ENCODE measurements around the gene GNAL.

GNAL gene

DNA sequence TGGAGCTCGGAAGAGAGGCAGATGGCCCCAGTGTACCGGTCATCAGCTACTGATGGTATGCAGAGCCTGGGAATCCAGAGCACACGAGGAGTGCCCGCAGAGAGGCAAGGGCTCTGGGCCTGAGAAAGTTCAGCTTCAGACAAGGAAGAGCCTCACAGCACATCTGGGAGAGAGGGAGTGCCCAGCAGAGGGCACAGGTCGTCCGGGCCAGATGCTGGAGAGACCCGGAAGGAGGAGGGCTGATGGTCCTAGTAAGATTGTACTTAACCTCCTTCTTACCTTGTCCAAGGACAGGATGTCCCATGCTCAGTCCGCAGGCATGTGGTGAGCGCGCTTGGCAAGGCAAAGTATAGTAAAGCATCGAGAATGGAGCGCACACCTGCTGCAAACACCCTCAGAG, 137.8 kb downstream of the GNAL start:
- in situ Hi-C loops (cut with HindIII; ENCODE audit: low sequenced_read_pairs) = no loop called here
- no peak overlapping the region for H3K4me3 ChIP-seq (ENCODE audit: low read depth, low read length)
- TF ChIP-seq, protein P1, sequence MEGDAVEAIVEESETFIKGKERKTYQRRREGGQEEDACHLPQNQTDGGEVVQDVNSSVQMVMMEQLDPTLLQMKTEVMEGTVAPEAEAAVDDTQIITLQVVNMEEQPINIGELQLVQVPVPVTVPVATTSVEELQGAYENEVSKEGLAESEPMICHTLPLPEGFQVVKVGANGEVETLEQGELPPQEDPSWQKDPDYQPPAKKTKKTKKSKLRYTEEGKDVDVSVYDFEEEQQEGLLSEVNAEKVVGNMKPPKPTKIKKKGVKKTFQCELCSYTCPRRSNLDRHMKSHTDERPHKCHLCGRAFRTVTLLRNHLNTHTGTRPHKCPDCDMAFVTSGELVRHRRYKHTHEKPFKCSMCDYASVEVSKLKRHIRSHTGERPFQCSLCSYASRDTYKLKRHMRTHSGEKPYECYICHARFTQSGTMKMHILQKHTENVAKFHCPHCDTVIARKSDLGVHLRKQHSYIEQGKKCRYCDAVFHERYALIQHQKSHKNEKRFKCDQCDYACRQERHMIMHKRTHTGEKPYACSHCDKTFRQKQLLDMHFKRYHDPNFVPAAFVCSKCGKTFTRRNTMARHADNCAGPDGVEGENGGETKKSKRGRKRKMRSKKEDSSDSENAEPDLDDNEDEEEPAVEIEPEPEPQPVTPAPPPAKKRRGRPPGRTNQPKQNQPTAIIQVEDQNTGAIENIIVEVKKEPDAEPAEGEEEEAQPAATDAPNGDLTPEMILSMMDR (IDR thresholded peaks at IDR 0.05; ENCODE audit: low read depth, low read length) = no peak
- DNase-seq (ENCODE audit: low read depth, low spot score) = no peak

DNA sequence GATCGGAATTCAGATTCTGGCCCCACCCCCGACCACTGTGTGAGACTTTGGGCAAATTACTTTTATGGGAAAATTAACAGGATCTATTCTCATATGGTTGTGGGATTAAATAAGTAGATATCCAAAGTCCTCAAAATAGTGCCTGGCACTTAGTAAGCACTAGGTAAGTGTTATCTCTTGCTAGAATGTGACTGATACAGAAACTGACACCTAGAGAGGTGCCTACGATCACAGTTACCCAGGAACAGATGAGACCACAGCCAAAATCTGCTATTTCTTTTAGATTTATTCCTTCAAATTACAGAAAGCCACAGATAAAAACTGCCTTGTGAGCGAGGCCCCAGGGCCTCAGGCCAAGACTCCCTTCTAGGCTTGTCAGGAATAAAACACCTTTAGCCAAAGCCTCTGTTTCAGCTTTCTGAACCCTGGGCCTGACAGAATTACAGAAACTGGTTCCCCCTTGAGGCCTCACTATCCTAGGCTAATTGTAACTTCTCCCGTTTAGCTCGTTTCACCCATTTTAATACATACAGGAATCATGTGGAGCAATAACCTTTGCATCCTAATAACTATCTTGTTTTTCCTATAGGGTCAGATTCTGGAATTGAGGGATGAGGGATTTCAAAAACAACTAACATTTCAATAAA, 139.8 kb downstream of the GNAL start:
- TF ChIP-seq, protein P1 (IDR thresholded peaks at IDR 0.05; ENCODE audit: low read depth, low read length) = no peak
- DNase-seq (ENCODE audit: low read depth, low spot score) = no peak
- in situ Hi-C loops (cut with HindIII; ENCODE audit: low sequenced_read_pairs) = no loop called here
- H3K4me3 ChIP-seq (ENCODE audit: low read depth, low read length) = no peak overlapping the region

DNA sequence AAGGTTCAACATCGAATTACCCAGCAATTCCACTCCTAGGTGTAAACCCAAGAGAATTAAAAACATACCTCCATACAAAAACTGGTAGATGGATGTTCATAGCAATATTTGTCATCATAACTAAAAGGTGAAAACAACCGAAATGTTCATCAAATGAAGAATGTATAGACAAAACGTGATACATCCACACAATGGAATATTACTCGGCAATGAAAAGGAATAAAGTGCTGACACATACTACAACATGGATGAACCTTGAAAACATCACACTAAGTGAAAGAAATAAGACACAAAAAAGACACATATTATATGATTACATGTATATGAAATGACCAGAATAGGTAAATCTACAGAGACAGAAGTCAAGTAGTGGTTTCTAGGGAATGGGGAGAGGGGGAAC, 141.5 kb downstream of the GNAL start:
- TF ChIP-seq, protein P1 (IDR thresholded peaks at IDR 0.05; ENCODE audit: low read depth, low read length) = no peak
- no peak overlapping the region for H3K4me3 ChIP-seq (ENCODE audit: low read depth, low read length)
- DNase-seq (ENCODE audit: low read depth, low spot score) = no peak
- in situ Hi-C loops (cut with HindIII; ENCODE audit: low sequenced_read_pairs) = no loop called here

DNA sequence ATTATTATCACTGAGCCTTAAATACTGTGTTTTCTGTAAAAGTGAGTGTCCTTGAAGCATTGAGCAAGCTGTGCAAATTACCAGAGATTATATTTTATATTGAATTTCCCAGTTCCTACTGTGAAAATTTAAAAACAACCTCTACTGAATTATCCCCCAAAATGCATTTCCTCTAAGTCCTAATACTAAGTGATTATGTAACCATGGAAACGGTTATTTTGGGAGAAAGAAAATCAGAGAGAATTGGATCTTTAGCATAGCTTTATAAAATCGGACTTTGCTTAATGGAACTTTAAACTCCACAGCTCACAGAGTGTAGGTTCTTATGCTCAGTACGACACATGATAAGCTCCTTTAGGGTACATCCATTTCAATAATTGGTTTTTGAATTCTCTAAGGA, 142.9 kb downstream of the GNAL start:
- TF ChIP-seq, protein P1 (IDR thresholded peaks at IDR 0.05; ENCODE audit: low read depth, low read length) = no peak
- no peak overlapping the region for H3K4me3 ChIP-seq (ENCODE audit: low read depth, low read length)
- no peak for DNase-seq (ENCODE audit: low read depth, low spot score)
- in situ Hi-C loops (cut with HindIII; ENCODE audit: low sequenced_read_pairs) = no loop called here

DNA sequence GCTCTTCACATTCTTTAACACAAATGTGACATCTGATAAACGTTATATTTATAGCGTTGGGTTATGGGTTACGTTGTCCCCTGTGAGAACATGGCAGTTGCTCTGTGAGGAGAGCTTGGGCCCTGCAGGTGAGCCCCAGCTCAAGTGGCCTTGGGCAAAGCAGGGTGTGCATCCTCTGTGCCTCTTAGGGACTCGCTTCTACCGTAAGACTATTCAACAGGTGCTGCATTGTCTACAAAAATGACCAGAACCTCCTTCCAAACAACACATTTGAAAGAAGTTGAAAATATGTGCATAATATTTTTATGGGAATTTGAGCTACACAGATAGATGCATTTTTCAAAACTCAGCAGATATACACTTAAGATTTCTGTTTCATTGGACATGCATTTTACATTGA, 145.7 kb downstream of the GNAL start:
- no peak for DNase-seq (ENCODE audit: low read depth, low spot score)
- H3K4me3 ChIP-seq (ENCODE audit: low read depth, low read length) = no peak overlapping the region
- TF ChIP-seq, protein P1 (IDR thresholded peaks at IDR 0.05; ENCODE audit: low read depth, low read length) = no peak
- in situ Hi-C loops (cut with HindIII; ENCODE audit: low sequenced_read_pairs) = no loop called here

DNA sequence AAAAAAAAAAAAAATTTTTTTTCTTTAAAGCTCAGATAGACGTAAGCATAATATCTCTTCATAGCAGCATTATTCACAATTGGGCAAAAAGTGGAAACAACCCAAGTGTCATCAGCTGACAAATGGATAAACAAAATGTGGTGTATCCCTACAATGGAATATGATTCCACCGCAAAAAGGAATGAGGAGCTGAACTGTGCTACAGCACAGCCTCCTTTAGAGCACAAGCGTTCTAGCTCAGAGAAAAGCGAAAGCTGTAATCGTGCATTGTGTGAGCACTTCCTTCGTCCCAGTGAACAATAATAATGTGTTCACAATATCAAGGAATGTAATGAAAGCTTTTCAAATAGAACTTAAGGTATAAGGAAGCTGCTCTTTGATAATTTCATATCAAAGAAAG, 150.5 kb downstream of the GNAL start:
- in situ Hi-C loops (cut with HindIII; ENCODE audit: low sequenced_read_pairs) = no loop called here
- H3K4me3 ChIP-seq (ENCODE audit: low read depth, low read length) = no peak overlapping the region
- TF ChIP-seq, protein P1 (IDR thresholded peaks at IDR 0.05; ENCODE audit: low read depth, low read length) = no peak
- no peak for DNase-seq (ENCODE audit: low read depth, low spot score)
